ENCODE results near the gene CAP2.

The CAP2 gene

GRCh38 chr6:17390276-17390675 is 3.1 kb upstream of the CAP2 start:
- Histone ChIP-seq H3K4me3 (replicated peaks; ENCODE audit: low read depth, low read length) (no peak overlapping the region), H3K27me3 (replicated peaks; ENCODE audit: control insufficient read depth, insufficient read depth, low read length) (peaks cover 2% of the 10 kb centered on the region; the same call in 1 of the 2 replicates), H3K36me3 (ENCODE audit: control insufficient read depth, insufficient read depth, low read length) (no peaks in the 10 kb centered on the region)
- TF ChIP-seq, protein P1, sequence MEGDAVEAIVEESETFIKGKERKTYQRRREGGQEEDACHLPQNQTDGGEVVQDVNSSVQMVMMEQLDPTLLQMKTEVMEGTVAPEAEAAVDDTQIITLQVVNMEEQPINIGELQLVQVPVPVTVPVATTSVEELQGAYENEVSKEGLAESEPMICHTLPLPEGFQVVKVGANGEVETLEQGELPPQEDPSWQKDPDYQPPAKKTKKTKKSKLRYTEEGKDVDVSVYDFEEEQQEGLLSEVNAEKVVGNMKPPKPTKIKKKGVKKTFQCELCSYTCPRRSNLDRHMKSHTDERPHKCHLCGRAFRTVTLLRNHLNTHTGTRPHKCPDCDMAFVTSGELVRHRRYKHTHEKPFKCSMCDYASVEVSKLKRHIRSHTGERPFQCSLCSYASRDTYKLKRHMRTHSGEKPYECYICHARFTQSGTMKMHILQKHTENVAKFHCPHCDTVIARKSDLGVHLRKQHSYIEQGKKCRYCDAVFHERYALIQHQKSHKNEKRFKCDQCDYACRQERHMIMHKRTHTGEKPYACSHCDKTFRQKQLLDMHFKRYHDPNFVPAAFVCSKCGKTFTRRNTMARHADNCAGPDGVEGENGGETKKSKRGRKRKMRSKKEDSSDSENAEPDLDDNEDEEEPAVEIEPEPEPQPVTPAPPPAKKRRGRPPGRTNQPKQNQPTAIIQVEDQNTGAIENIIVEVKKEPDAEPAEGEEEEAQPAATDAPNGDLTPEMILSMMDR (IDR thresholded peaks at IDR 0.05; ENCODE audit: insufficient read depth, low read length, poor library complexity, severe bottlenecking): no peak
- no peak for DNase-seq (ENCODE audit: extremely low read depth, insufficient read length)

GRCh38 chr6:17391976-17392375 is 1.4 kb upstream of the CAP2 start:
- H3K27me3 ChIP-seq (replicated peaks; ENCODE audit: control insufficient read depth, insufficient read depth, low read length): peaks cover 2% of the 10 kb centered on the region; the same call in 1 of the 2 replicates
- no peak for DNase-seq (ENCODE audit: extremely low read depth, insufficient read length)
- TF ChIP-seq, protein P1 (IDR thresholded peaks at IDR 0.05; ENCODE audit: insufficient read depth, low read length, poor library complexity, severe bottlenecking): no peak
- H3K4me3 ChIP-seq (replicated peaks; ENCODE audit: low read depth, low read length): no peak overlapping the region
- no peaks in the 10 kb centered on the region for H3K36me3 ChIP-seq (ENCODE audit: control insufficient read depth, insufficient read depth, low read length)

DNA sequence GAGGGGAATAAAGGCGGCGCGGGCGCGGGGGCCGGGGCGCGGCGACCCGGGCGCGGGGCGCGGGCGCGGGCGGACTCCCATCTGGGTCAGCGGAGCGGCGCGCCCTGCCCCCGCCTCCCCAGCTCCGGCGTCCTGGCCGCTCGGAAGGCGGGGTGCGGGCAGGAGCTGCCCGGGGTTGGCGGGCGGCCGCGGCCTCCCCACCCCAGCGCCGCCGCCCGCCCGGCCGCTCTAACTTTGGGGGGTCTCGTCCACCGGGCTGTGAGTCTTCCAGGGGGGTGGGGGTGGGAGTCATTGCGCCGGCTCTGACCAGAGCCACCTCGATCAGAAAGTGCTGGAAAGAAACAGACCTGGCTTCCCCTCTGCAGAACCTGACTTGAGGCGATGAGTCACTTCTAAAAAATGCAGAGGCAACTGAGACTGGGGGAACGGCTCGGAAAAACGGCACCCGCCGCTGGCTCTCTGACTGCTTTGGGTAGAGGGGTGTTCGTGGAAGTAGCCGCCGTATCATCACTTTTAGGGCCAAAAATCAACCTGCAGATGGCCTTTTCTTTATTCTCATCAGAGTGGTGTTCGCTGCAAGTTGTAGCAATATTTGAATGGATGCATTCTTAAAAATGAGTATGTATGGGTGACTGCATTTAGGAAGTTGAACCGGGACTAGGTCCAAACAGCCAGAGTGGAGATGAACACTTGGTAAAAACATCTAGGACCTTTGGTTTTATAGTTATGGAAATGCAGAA is 667 bp downstream of the CAP2 start:
- TF ChIP-seq, protein P1 (IDR thresholded peaks at IDR 0.05; ENCODE audit: insufficient read depth, low read length, poor library complexity, severe bottlenecking): no peak
- Histone ChIP-seq H3K36me3 (ENCODE audit: control insufficient read depth, insufficient read depth, low read length) (no peaks in the 10 kb centered on the region), H3K4me3 (replicated peaks; ENCODE audit: low read depth, low read length) (no peak overlapping the region), H3K27me3 (replicated peaks; ENCODE audit: control insufficient read depth, insufficient read depth, low read length) (peaks cover 2% of the 10 kb centered on the region; the same call in 1 of the 2 replicates)
- no peak for DNase-seq (ENCODE audit: extremely low read depth, insufficient read length)

GRCh38 chr6:17395112-17395511 is 1.7 kb downstream of the CAP2 start:
- TF ChIP-seq, protein P1 (IDR thresholded peaks at IDR 0.05; ENCODE audit: insufficient read depth, low read length, poor library complexity, severe bottlenecking): no peak
- H3K4me3 ChIP-seq (replicated peaks; ENCODE audit: low read depth, low read length): no peak overlapping the region
- no peak for DNase-seq (ENCODE audit: extremely low read depth, insufficient read length)

GRCh38 chr6:17396256-17396655 is 2.9 kb downstream of the CAP2 start:
- DNase-seq (ENCODE audit: extremely low read depth, insufficient read length): no peak
- Histone ChIP-seq H3K36me3 (ENCODE audit: control insufficient read depth, insufficient read depth, low read length) (no peaks in the 10 kb centered on the region), H3K27me3 (replicated peaks; ENCODE audit: control insufficient read depth, insufficient read depth, low read length) (peaks cover 2% of the 10 kb centered on the region; the same call in 1 of the 2 replicates), H3K4me3 (replicated peaks; ENCODE audit: low read depth, low read length) (no peak overlapping the region)
- TF ChIP-seq, protein P1 (IDR thresholded peaks at IDR 0.05; ENCODE audit: insufficient read depth, low read length, poor library complexity, severe bottlenecking): no peak

More at GRCh38 chr6:17395112-17395511, 1.7 kb downstream of the CAP2 start:
- peaks cover 2% of the 10 kb centered on the region; the same call in 1 of the 2 replicates for H3K27me3 ChIP-seq (replicated peaks; ENCODE audit: control insufficient read depth, insufficient read depth, low read length)
- H3K36me3 ChIP-seq (ENCODE audit: control insufficient read depth, insufficient read depth, low read length): no peaks in the 10 kb centered on the region
